ENCODE results near the gene SEC61A1. TPM values are rescaled to one million over a fixed set of nuclear protein-coding genes. Genes with fewer than 3 reads are reported as not detected.

The SEC61A1 gene
- total RNA-seq, 6 experiments from 2014 or later, result 120 to 187 (median 151) TPM

DNA sequence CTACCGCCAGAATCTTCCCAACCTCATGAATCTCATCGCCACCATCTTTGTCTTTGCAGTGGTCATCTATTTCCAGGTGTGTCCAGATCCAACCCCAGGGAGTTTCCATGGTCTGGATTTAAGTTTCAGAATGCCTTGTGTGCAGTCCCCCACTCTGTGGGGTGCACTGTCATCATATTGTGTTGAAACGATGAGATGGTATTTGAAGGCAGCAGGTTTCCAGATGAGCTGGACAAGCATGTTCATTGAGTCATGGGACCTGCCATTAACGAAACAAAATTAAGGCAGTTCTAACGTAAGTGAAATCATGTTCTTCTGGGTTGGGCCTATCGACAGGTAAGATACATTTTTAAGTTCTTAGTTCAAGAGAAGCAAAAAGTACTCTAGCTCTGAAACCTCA lies 12.7 kb downstream of the SEC61A1 start:
- H3K27me3 ChIP-seq, result no peaks in the 10 kb centered on the region
- peaks cover 52 to 99% (median 75%) of the 10 kb centered on the region in 4 donors for H3K36me3 ChIP-seq
- TF ChIP-seq POLR2A (IDR thresholded peaks at IDR 0.05), result no peak
- TF ChIP-seq, protein P1, sequence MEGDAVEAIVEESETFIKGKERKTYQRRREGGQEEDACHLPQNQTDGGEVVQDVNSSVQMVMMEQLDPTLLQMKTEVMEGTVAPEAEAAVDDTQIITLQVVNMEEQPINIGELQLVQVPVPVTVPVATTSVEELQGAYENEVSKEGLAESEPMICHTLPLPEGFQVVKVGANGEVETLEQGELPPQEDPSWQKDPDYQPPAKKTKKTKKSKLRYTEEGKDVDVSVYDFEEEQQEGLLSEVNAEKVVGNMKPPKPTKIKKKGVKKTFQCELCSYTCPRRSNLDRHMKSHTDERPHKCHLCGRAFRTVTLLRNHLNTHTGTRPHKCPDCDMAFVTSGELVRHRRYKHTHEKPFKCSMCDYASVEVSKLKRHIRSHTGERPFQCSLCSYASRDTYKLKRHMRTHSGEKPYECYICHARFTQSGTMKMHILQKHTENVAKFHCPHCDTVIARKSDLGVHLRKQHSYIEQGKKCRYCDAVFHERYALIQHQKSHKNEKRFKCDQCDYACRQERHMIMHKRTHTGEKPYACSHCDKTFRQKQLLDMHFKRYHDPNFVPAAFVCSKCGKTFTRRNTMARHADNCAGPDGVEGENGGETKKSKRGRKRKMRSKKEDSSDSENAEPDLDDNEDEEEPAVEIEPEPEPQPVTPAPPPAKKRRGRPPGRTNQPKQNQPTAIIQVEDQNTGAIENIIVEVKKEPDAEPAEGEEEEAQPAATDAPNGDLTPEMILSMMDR (IDR thresholded peaks at IDR 0.05), result no peak
- ATAC-seq (no peak), DNase-seq (no peak)
- intact Hi-C loops (cut with DNase I), result no loop called here
- H3K4me1 ChIP-seq, result peaks cover 0 to 19% (median 9%) of the 10 kb centered on the region in 4 donors
- no peaks in the 10 kb centered on the region for H3K9me3 ChIP-seq
- no peak overlapping the region for H3K27ac ChIP-seq
- no peak overlapping the region for H3K4me3 ChIP-seq
- WGBS (ENCODE audit: insufficient coverage, low coverage, low lambda C conversion rate, missing lambda C conversion rate), result 86% methylated on average over 4 of the region's 6 CpGs

DNA sequence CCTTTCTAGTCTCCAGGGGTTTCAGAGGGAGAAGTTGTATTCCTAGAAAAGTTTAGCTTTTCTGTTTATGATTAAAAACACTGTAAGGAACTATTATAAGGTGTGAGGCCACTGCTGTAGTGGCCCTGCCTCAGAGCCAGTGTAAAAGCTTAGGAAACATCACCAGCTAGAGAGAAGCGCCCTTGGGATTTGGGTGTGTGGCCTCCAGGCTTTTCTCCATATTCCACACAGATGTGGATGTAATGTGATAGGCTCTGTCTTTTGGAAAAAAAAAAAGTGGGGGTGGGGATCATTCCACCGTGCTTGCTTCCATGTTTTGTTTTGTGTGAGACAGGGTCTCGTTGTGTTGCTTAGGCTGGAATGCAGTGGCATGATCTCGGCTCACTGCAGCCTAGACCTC lies 13.9 kb downstream of the SEC61A1 start:
- 100% methylated on average over 1 of the region's 4 CpGs for WGBS (ENCODE audit: insufficient coverage, low coverage, low lambda C conversion rate, missing lambda C conversion rate)
- H3K27ac ChIP-seq, result no peak overlapping the region
- peaks cover 0 to 19% (median 9%) of the 10 kb centered on the region in 4 donors for H3K4me1 ChIP-seq
- intact Hi-C loops (cut with DNase I), result no loop called here
- H3K36me3 ChIP-seq, result peaks cover 47 to 99% (median 74%) of the 10 kb centered on the region in 4 donors
- H3K27me3 ChIP-seq, result no peaks in the 10 kb centered on the region
- H3K4me3 ChIP-seq, result no peak overlapping the region
- TF ChIP-seq, protein P1 (IDR thresholded peaks at IDR 0.05), result no peak
- TF ChIP-seq POLR2A (IDR thresholded peaks at IDR 0.05), result no peak
- H3K9me3 ChIP-seq, result no peaks in the 10 kb centered on the region
- ATAC-seq, result no peak
- no peak for DNase-seq

DNA sequence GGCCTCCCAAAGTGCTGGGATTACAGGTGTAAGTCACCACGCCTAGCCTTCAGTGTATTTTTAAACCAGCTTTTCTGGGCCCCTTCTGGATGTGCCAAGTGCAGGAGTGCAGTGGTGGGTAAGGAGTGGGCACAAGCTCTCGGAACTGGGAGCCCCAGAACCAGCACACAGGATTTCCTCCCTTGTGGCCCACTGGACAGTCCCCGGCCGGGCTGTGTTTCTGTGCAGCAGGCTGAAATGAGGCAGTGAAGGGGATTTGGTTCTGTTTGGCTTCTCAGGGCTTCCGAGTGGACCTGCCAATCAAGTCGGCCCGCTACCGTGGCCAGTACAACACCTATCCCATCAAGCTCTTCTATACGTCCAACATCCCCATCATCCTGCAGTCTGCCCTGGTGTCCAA lies 14.4 kb downstream of the SEC61A1 start:
- Histone ChIP-seq H3K36me3 (peaks cover 46 to 99% (median 70%) of the 10 kb centered on the region in 4 donors), H3K27me3 (no peaks in the 10 kb centered on the region), H3K4me1 (peaks cover 0 to 23% (median 9%) of the 10 kb centered on the region in 4 donors), H3K27ac (no peak overlapping the region), H3K4me3 (no peak overlapping the region), H3K9me3 (no peaks in the 10 kb centered on the region)
- intact Hi-C loops (cut with DNase I), result no loop called here
- ATAC-seq (no peak), DNase-seq (no peak)
- WGBS (ENCODE audit: insufficient coverage, low coverage, low lambda C conversion rate, missing lambda C conversion rate), result no CpG with 5 or more reads among the region's 9 CpGs
- TF ChIP-seq, protein P1 (IDR thresholded peaks at IDR 0.05), result no peak
- no peak for TF ChIP-seq POLR2A (IDR thresholded peaks at IDR 0.05)

DNA sequence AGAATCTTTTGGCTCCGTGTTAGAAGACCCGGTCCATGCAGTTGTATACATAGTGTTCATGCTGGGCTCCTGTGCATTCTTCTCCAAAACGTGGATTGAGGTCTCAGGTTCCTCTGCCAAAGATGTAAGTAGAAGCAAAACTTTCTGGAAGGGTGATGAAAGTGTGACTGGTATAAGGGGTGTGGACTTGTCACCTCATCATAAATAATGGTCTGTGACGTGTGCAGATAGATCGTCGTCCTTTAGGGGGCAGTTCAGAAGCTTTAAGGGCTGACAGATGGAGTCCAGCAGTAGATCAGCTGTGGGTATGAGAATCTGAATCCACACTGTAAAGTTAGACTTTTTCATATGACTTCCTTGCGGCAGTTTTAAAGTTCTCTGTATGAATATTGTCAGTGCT lies 15.3 kb downstream of the SEC61A1 start:
- Histone ChIP-seq H3K27me3 (no peaks in the 10 kb centered on the region), H3K9me3 (no peaks in the 10 kb centered on the region), H3K4me1 (peaks cover 0 to 31% (median 13%) of the 10 kb centered on the region in 4 donors), H3K27ac (no peak overlapping the region), H3K36me3 (peaks cover 40 to 96% (median 66%) of the 10 kb centered on the region in 4 donors), H3K4me3 (no peak overlapping the region)
- no peak for DNase-seq
- intact Hi-C loops (cut with DNase I), result no loop called here
- ATAC-seq, result no peak
- TF ChIP-seq, protein P1 (IDR thresholded peaks at IDR 0.05), result no peak
- TF ChIP-seq POLR2A (IDR thresholded peaks at IDR 0.05), result no peak
- 54% methylated on average over 7 of the region's 7 CpGs for WGBS (ENCODE audit: insufficient coverage, low coverage, low lambda C conversion rate, missing lambda C conversion rate)
